ENCODE data around the gene HIVEP1.

GRCh38 chr6:11989386-11989785, 22.7 kb upstream of the HIVEP1 start:
- TF ChIP-seq ZNF148 (tag by site-specific recombination; IDR thresholded peaks at IDR 0.05; ENCODE audit: borderline replicate concordance) (no peak), ZBTB17 (tag by site-specific recombination; IDR thresholded peaks at IDR 0.05) (no peak), CTCF (tag by site-specific recombination; IDR thresholded peaks at IDR 0.05) (no peak), ZNF10 (tag by site-specific recombination; IDR thresholded peaks at IDR 0.05) (no peak), ZFHX2 (tag by site-specific recombination; conservative IDR thresholded peaks at IDR 0.05) (no peak), ZNF354C (tag by site-specific recombination; IDR thresholded peaks at IDR 0.05; ENCODE audit: borderline replicate concordance, low read depth) (no peak), BCL11B (tag by site-specific recombination; IDR thresholded peaks at IDR 0.05; ENCODE audit: low read depth) (no peak)

All from HEK293 (cell line).